ENCODE data around the gene KRTAP4-16. TPM values are rescaled to one million over a fixed set of nuclear protein-coding genes. Genes with fewer than 3 reads are reported as not detected.
"Not testable (repeated sequence)": the region's sequence is repeated elsewhere in the genome, so short reads cannot be mapped to it uniquely, and the experiment has no call there.

The KRTAP4-16 gene
- total RNA-seq, 1 donor from 2014 or later = not detected

DNA sequence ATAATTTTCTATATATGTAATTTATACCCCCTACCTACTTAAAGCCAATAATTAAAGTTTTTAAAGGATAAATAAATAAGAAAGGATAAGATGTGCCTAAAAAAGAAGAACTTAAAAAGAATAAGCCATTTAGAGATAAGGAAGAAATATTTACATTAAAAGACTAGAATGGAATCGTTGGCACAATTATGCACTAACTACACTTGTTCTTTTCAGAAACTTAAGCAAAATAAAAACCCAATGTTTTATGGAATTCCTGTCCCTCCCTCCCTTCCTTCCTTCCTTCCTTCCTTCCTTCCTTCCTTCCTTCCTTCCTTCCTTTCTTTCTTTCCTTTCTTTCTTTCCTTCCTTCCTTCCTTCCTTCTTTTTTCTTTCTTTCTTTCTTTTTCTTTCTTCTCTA lies 42.8 kb upstream of the KRTAP4-16 start:
- H3K9me3 Mint-ChIP-seq = peaks cover 16% of the 10 kb centered on the region
- peaks cover 6% of the 10 kb centered on the region for H3K9me3 ChIP-seq (ENCODE audit: low read depth)
- no peaks in the 10 kb centered on the region for H3K36me3 ChIP-seq

DNA sequence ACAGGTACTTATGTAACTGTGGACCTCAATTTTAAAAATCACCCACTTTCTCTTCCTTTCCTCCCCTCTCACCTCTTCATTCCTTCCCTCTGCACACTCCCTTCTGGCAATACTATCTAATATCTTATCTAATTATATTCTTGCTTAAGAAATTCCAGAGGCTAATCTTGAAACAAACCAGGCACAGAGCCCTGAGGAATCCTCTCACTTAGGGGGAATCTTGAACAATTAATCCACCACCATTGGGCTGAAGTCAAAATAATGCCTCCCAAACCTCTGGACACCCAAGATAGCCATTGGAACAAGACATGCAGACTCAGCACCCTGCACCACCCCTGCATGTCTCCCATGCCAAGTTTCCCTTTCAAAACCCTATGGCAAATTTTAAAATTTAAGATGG lies 39.4 kb upstream of the KRTAP4-16 start:
- Histone ChIP-seq H3K27ac (no peak overlapping the region), H3K27me3 (no peaks in the 10 kb centered on the region), H3K9me3 (ENCODE audit: low read depth) (peaks cover 10% of the 10 kb centered on the region), H3F3A (ENCODE audit: low read depth) (no peaks in the 10 kb centered on the region), H3K79me2 (ENCODE audit: low read depth) (no peaks in the 10 kb centered on the region), H3K36me3 (no peaks in the 10 kb centered on the region), H3K9ac (no peak overlapping the region), H2AFZ (replicated peaks) (no peak overlapping the region), H3K4me2 (no peak overlapping the region), H3K4me1 (no peaks in the 10 kb centered on the region), H4K20me1 (ENCODE audit: low read depth) (no peaks in the 10 kb centered on the region), H3K4me3 (no peak overlapping the region)
- Mint-ChIP-seq H3K36me3 (no peaks in the 10 kb centered on the region), H3K4me3 (no peak overlapping the region), H3K27ac (no peak overlapping the region), H3K27me3 (ENCODE audit: insufficient read depth, low read depth) (peaks cover 2% of the 10 kb centered on the region), H3K9me3 (peaks cover 22% of the 10 kb centered on the region), H3K4me1 (no peaks in the 10 kb centered on the region)
- TF ChIP-seq, protein P1, sequence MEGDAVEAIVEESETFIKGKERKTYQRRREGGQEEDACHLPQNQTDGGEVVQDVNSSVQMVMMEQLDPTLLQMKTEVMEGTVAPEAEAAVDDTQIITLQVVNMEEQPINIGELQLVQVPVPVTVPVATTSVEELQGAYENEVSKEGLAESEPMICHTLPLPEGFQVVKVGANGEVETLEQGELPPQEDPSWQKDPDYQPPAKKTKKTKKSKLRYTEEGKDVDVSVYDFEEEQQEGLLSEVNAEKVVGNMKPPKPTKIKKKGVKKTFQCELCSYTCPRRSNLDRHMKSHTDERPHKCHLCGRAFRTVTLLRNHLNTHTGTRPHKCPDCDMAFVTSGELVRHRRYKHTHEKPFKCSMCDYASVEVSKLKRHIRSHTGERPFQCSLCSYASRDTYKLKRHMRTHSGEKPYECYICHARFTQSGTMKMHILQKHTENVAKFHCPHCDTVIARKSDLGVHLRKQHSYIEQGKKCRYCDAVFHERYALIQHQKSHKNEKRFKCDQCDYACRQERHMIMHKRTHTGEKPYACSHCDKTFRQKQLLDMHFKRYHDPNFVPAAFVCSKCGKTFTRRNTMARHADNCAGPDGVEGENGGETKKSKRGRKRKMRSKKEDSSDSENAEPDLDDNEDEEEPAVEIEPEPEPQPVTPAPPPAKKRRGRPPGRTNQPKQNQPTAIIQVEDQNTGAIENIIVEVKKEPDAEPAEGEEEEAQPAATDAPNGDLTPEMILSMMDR (IDR thresholded peaks at IDR 0.05) = no peak
- TF ChIP-seq EZH2phosphoT487 (IDR thresholded peaks at IDR 0.05) = no peak
- DNase-seq (ENCODE audit: low spot score) = no peak

More for the DNA sequence above, 42.8 kb upstream of the KRTAP4-16 start:
- Histone ChIP-seq H3K79me2 (ENCODE audit: low read depth) (no peaks in the 10 kb centered on the region), H3K27ac (no peak overlapping the region), H2AFZ (replicated peaks) (no peak overlapping the region), H4K20me1 (ENCODE audit: low read depth) (no peaks in the 10 kb centered on the region), H3K4me2 (no peak overlapping the region), H3K4me3 (no peak overlapping the region), H3K27me3 (no peaks in the 10 kb centered on the region), H3K9ac (no peak overlapping the region), H3K4me1 (no peaks in the 10 kb centered on the region), H3F3A (ENCODE audit: low read depth) (no peaks in the 10 kb centered on the region)
- peaks cover 2% of the 10 kb centered on the region for H3K27me3 Mint-ChIP-seq (ENCODE audit: insufficient read depth, low read depth)
- H3K36me3 Mint-ChIP-seq = no peaks in the 10 kb centered on the region
- no peak for TF ChIP-seq EZH2phosphoT487 (IDR thresholded peaks at IDR 0.05)
- TF ChIP-seq, protein P1 (IDR thresholded peaks at IDR 0.05) = no peak
- TF ChIP-seq EZH2 (IDR thresholded peaks at IDR 0.05) = no peak
- H3K27ac Mint-ChIP-seq = no peak overlapping the region
- no peak overlapping the region for H3K4me3 Mint-ChIP-seq
- DNase-seq (ENCODE audit: low spot score) = no peak
- H3K4me1 Mint-ChIP-seq = no peaks in the 10 kb centered on the region

DNA sequence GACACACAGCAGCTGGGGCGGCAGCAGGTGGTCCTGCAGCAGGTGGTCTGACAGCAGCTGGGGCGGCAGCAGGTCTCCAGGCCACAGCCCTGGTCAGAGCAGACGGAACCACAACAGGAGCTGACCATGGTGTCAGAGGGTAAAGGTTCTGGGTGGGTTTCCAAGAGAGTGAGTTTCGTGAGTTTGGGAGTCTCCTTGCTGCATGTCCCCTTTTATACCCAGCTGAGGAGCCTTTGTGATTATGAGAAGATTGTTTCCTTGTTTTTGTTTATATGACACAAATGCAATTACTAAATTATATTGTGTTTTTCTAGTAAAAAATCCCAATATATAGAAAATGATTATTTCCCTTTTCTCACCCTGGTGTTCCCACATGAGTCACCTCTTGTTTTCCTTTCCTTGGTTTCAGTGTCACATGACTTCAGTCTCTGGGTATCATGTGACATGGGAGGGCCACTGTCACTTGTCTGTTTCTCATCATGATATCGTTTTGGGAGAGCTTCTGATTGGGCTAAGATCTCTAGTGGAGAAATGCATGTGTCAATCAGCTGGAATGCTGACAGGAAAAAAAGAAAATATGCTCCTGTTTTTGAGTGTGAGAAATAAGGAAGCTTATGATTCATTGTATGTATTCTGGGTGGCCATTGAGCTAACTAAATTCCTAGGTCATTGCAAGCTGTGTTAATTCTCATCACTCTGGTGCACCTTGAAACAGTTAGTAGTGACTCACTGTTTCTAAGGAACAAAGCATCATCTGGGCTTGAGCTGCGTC lies 38.5 kb upstream of the KRTAP4-16 start, which contains the start of gene KRTAP4-6:
KRTAP4-6 (minus strand) TSS at position 185 of the 772 bp plus-strand sequence; CDS start at position 128, 57 bp downstream.
- Histone ChIP-seq H3K4me3 (no peak within 1 kb of the TSS), H4K20me1 (ENCODE audit: low read depth) (no peaks in the 10 kb centered on the region), H2AFZ (replicated peaks) (no peak within 1 kb of the TSS), H3K79me2 (ENCODE audit: low read depth) (no peaks in the 10 kb centered on the region), H3K9me3 (ENCODE audit: low read depth) (peaks cover 10% of the 10 kb centered on the region), H3K27ac (no peak within 1 kb of the TSS), H3F3A (ENCODE audit: low read depth) (no peaks in the 10 kb centered on the region), H3K9ac (no peak within 1 kb of the TSS), H3K4me2 (no peak within 1 kb of the TSS), H3K27me3 (no peaks in the 10 kb centered on the region), H3K4me1 (no peaks in the 10 kb centered on the region), H3K36me3 (no peaks in the 10 kb centered on the region)
- no peak for DNase-seq (ENCODE audit: low spot score)
- Mint-ChIP-seq H3K27me3 (ENCODE audit: insufficient read depth, low read depth) (peaks cover 2% of the 10 kb centered on the region), H3K9me3 (peaks cover 22% of the 10 kb centered on the region), H3K36me3 (no peaks in the 10 kb centered on the region), H3K4me3 (no peak within 1 kb of the TSS), H3K4me1 (no peaks in the 10 kb centered on the region), H3K27ac (no peak within 1 kb of the TSS)
- no peak for TF ChIP-seq EZH2 (IDR thresholded peaks at IDR 0.05)
- TF ChIP-seq, protein P1 (IDR thresholded peaks at IDR 0.05) = no peak

DNA sequence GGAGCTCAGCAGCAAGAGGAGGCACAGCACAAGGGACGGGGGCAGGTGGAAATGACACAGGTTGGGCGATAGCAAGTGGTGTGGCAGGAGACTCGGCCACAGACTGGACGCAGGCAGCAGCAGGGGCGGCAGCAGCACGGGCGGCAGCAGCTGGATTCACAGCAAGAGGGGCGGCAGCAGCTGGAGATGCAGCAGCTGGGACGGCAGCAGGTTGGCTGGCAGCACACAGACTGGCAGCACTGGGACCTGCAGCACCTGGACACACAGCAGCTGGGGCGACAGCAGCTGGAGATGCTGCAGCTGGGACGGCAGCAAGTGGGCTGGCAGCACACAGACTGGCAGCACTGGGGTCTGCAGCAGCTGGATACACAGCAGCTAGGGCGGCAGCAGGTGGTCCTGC lies 37.9 kb upstream of the KRTAP4-16 start:
- not testable (repeated sequence) for H3K4me2 ChIP-seq; H3K4me3 Mint-ChIP-seq; H2AFZ ChIP-seq (replicated peaks); H3K27ac Mint-ChIP-seq; H3K4me1 Mint-ChIP-seq; H4K20me1 ChIP-seq (ENCODE audit: low read depth); H3K36me3 ChIP-seq; H3K79me2 ChIP-seq (ENCODE audit: low read depth); H3K27me3 ChIP-seq; H3F3A ChIP-seq (ENCODE audit: low read depth); DNase-seq (ENCODE audit: low spot score); H3K4me1 ChIP-seq; H3K27ac ChIP-seq; H3K36me3 Mint-ChIP-seq; H3K27me3 Mint-ChIP-seq (ENCODE audit: insufficient read depth, low read depth); H3K9ac ChIP-seq; H3K4me3 ChIP-seq
- H3K9me3 ChIP-seq (ENCODE audit: low read depth) = peaks cover 10% of the 10 kb centered on the region
- peaks cover 22% of the 10 kb centered on the region for H3K9me3 Mint-ChIP-seq
